HG02588 (cell line): Measurements from ENCODE around the gene ZP2.
"Not testable (repeated sequence)": the region's sequence is repeated elsewhere in the genome, so short reads cannot be mapped to it uniquely, and the experiment has no call there.

Source experiments
- ATAC-seq: cut with Tn5 transposase; IDR thresholded peaks from one replicate; pipeline ENCODE4 v1.9.1; 2021; ENCODE audit warnings: mild to moderate bottlenecking, moderate library complexity; ENCODE audit not compliant: unreplicated experiment

ZP2 gene

DNA sequence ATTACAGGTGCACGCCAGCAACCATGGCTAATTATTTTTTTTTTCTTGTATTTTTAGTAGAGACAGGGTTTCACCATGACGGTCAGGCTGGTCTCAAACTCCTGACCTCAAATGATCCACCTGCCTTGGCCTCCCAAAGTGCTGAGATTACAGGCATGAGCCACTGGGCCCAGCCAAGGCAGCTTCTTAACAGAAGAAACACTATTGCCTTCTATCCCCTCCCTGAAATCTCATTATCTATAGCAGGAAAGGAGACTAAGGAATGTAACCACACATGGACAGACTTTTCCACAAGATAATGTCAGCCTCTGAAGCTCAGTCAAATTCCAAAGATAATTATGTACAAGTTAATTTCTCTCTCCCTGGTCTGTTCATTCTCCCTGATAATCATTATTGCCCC lies 5.7 kb upstream of the ZP2 start:
- no peak for ATAC-seq

DNA sequence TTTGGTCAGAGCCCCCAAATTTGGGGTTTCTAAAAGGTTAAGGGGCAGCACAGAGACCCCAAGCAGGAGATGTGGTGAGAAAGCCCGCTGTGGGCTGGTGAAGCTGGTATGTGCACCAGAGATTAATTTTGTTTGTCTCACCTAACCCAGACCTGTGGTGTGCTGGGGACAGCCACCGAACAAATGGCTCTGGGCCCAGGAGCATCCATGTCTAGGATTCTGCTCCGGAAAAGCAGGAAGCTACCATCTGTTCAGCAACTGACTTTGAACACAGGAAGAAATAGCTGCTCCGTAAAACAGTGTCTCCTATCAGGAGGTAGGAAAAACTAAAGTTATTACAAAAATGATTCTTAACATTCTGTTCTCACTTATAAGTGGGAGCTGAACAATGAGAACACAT lies 2.7 kb upstream of the ZP2 start:
- ATAC-seq = no peak

DNA sequence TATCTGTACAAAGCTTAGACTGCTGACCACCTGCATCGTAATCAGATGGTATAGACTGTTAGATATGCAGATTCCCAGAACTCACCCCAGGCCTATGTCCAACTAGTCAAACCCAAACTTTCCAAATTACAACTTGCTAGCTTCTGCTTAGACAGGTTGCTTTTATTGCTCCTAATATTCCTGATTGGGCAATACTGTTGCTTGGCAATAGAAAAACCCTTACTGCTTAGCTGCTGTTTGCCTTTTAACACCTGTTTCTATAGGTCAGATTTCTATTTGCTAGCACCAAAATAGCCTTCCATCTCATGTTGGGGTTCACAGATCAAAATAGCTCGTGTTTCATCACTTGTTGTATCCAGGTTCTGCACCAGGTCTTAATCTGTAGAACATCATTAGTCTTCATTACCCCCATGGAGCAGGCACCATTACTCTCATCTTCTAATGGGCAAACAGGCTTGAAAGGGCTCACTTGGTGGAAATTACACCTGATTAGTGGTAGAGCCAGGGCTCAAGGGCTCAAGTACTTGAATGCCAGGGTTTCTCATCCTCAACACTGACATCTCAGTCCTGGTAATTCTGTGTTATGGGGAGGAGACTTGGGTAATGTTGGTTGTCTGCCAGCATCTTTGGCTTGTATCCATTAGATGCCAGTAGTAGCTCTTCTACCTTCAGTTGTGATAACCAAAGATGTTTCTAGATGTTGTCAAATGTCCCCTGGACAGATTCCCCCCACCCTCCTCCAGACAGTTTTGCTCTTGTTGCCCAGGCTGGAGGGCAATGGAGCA lies 2.7 kb downstream of the ZP2 start:
- no peak for ATAC-seq

DNA sequence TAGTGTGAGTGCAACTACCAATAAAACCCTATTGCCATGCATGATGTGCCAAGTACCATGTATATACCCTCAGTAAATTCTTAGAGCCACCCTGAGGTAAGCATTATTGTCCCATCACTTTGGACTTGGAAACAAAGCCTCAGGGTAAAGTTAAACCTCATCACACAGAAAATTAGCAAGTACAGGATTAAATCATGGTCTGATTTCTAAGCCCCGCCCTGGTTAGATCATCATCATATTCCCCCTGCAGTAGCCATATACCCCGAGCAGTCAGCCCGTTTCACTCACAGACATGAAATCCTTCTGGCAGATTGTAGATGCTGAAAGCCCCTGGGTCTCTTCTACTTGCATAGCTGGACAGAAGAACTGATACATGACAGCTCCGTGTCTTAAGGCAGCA lies 4.8 kb downstream of the ZP2 start:
- ATAC-seq = no peak

DNA sequence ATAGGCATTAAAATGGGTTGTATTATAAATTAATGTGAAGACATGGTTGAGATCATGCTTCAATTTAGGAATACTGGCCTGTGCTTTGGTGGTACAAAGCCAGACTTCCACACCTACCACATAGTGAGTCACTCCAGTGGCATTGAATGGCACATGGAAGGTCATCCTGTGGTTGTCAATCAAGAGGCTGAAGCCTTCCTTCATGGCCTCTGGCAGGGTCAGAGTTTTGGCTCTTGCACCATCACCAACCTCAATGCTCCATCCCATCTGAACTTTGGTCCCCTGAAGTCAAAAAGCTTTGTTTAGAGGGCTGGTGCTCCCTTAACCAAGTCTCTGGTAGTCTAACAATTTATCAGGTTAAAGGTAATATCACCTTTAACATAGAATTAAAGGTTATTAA lies 6.1 kb downstream of the ZP2 start:
- no peak for ATAC-seq

- no peak for ATAC-seq
Observed at GRCh38 chr16:21203155-21203797, 8.1 kb downstream of the ZP2 start.

GRCh38 chr16:21199607-21200218 lies 11.7 kb downstream of the ZP2 start:
- ATAC-seq = no peak

- no peak for ATAC-seq
Observed at GRCh38 chr16:21197621-21198020, 13.8 kb downstream of the ZP2 start.

- ATAC-seq = no peak
Observed at GRCh38 chr16:21197112-21197511, 14.3 kb downstream of the ZP2 start.

- ATAC-seq = not testable (repeated sequence)
Observed at GRCh38 chr16:21195330-21195729, 16.0 kb downstream of the ZP2 start.

DNA sequence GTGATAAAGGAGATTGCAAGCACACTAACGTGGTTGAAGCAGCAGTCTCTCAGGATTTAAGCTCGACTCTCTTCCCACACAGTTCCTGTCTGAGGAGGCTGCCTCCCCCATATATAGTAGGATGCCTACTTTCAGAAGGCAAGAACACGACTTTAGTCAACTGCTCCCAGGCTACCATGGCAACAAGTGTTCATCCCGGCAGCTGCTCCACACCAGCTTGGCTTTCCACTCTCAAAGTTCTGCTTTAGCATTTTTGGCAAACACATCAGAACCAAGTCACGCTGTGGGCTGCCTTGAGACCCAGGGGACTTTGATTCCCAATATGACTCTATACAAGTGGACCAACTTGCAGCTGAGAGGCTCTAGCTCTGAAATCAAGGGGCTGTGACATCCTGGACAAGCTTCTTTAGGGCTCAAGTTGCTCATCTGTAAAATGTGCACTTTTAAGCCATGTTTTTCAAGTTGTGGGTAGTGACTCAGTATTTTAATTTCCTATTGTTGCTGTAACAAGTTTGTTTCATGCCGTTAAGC lies 16.5 kb downstream of the ZP2 start:
- ATAC-seq = no peak

- no peak for ATAC-seq
Observed at GRCh38 chr16:21192991-21193390, 18.4 kb downstream of the ZP2 start.

- ATAC-seq = no peak
Observed at GRCh38 chr16:21190599-21190998, 20.8 kb downstream of the ZP2 start.

GRCh38 chr16:21190013-21190412 lies 21.4 kb downstream of the ZP2 start:
- no peak for ATAC-seq

GRCh38 chr16:21189311-21189710 lies 22.1 kb downstream of the ZP2 start:
- no peak for ATAC-seq

- no peak for ATAC-seq
Observed at GRCh38 chr16:21186326-21186691, 25.1 kb downstream of the ZP2 start.

DNA sequence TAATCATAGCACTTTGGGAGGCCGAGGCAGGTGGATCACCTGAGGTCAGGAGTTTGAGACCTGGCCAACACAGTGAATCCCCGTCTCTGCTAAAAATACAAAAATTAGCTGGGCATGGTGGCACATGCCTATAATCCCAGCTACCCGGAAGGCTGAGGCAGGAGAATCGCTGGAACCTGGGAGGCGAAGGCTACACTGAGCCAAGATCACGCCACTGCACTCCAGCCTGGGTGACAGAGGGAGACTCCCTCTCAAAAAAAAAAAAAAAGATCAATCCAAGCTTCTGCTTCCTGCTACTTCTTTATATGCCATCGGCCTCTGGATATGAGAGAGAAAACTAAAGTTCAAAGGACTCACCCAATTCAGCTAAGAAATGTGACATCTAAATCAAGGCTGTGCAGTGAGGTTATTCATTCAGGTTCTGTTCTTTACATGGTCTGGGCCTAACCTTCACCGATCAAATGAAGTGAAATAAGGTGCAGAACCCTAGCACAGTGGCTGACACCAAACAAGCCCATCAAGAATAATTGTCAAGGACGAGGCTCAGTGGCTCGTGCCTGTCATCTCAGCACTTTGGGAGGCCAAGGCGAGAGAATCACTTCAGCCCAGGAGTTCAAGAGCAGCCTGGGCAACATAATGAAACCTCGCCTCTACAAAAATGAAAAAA lies 25.6 kb downstream of the ZP2 start:
- ATAC-seq = no peak

DNA sequence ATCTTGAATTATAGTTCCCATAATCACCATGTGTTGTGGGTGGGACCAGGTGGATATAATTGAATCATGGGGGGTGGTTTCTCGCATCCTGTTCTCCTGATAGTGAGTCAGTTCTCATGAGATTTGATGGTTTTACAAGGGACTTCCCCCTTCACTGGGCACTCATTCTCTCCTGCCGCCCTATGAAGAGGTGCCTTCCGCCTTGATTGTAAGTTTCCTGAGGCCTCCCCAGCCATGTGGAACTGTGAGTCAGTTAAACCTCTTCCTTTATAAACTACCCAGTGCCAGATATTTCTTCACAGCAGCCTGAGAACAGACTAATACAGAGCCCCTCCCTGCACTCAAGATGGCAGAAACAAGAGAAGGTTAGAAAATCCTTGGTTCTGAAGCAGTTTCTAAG lies 26.5 kb downstream of the ZP2 start:
- no peak for ATAC-seq

DNA sequence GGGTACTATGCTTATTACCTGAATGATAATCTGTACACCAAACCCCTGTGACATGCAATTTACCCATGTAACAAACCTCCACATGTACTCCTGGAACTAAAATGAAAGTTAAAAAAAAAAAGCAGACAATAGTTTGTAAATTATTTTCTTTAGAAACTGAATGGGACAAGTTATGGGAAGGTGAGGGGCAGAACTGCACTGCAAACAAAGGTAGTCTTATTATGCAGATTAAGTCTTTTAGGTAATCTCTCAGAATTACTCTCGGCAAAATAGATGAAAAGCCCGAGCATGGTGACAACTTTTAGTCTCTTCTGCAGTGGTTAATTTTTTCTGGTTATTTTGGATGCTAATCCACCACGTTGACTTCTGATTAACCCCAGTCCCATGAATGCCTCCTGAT lies 27.4 kb downstream of the ZP2 start:
- ATAC-seq = no peak

DNA sequence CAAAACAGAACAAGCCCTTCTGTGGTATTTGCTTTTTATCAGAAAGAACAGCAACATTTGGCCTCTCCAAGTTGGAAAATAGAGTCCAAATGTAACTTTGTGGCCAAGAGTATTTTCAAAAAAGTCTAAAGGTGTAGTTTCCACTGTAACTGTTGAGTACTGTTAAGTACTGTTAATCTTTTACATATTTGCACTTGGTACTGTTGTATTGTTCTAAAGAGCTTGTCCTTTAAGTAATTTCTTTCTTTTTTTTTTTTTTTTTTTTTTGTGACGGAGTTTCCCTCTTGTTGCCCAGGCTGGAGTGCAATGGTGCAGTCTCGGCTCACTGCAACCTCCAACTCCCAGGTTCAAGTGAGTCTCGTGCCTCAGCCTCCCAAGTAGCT lies 31.4 kb downstream of the ZP2 start:
- no peak for ATAC-seq

DNA sequence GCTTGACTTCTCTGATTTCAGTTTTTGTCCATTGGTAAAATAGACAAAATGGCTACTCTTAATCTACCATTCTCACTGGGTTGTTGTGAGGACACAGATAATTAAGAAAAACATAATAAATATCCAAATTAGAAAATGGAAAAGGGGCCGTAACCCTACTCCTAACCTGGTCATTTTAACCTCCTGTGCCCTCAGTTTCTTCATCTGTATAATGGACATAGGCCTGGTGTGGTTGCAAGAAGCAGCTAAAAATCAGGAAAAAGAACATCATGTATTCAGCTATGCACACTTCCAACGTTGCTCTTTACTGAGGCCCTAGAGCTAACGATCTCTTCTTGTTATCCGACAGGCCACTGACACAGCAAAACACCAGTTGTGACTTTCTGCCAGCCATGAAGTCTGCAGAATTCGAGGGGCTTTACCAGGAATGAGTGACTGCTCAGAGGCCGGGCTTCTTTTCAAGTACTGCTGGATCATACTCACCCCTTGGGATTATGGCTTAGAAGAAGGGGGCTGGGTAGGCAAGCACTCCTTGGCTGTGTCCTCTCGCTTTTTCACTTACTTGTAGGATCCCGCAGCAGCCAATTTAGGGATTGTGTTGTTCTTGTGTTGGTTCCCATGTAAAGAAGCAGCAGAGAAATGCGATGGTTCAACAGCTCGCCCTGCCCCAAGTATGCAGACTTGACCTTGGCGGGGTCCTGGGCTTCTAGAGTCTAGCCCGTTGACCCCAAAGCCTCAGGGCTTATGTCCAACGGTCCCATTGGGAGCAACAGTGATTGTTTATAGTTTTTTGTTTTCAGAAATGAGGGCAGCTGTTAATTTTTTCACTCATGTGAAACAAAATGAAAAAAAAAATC lies 32.0 kb downstream of the ZP2 start:
- ATAC-seq = no peak
